ENCODE results near the gene ARRB1. TPM values are rescaled to one million over a fixed set of nuclear protein-coding genes. Genes with fewer than 3 reads are reported as not detected.

Gene ARRB1
- polyA plus RNA-seq, 2 of the 4 experiments (the other 2 are of a cell fraction): 6.8 to 14.3 TPM

- no peak for DNase-seq (ENCODE audit: low read depth in 1 of 2, low spot score in 1 of 2)
- no peak overlapping the region for H3K4me2 ChIP-seq
- no peaks in the 10 kb centered on the region for H3K9me3 ChIP-seq
- H3K4me3 ChIP-seq: no peak overlapping the region
- FAIRE-seq: no peak
- no peak; a peak in 2 of 6 replicates for ATAC-seq
- WGBS (ENCODE audit: missing lambda C conversion rate): 76% methylated on average over 6 of the region's 6 CpGs
- CTCF ChIA-PET: interaction anchor here (0.6 to 21.7 kb wide), 9 partner anchors 8 to 242 kb away, joined by 3 to 581 read pairs (median 4); no protein-coding TSS in a partner anchor
- TF ChIP-seq POLR2AphosphoS2 (conservative IDR thresholded peaks at IDR 0.05; ENCODE audit: low read length): no peak
- no peak for TF ChIP-seq GATA3 (IDR thresholded peaks at IDR 0.05; ENCODE audit: borderline replicate concordance)
- no peak for TF ChIP-seq FOSL2 (IDR thresholded peaks at IDR 0.05)
- no peak for TF ChIP-seq FOSL2 (CRISPR knock-in tag; IDR thresholded peaks at IDR 0.05)
- no peak for TF ChIP-seq MYC (IDR thresholded peaks at IDR 0.05; ENCODE audit: borderline replicate concordance, low read length)
- no peaks in the 10 kb centered on the region for H3K4me1 ChIP-seq
- H3K27ac ChIP-seq: no peak overlapping the region
- POLR2A ChIA-PET: no interaction called here
Observed at GRCh38 chr11:75289511-75289760, 62.0 kb downstream of the ARRB1 start.

DNA sequence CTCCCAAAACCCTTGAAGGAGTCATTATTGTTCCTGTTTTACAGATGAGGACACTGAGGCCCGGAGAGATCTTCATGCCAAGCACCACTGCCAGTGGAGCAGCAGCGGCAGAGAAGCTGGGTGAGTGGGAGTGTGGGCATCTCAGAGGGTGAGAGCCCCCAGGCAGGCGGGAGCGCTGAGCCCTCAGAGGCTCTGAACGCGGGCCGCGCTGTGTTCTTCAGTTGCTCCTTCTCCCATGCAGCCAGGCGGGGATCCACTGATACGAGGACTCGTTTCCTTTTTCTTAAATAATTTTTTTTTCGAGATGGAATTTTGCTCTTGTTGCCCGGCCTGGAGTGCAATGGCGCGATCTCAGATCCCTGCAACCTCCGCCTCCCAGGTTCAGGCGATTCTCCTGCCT, 63.9 kb downstream of the ARRB1 start:
- ChIA-PET CTCF (interaction anchor here (0.7 to 21.7 kb wide), 5 partner anchors 23 to 276 kb away, joined by 3 to 581 read pairs (median 4); no protein-coding TSS in a partner anchor), POLR2A (interaction anchor here (0.6 kb wide), 1 partner anchor 143 kb away, joined by 3 read pairs; no protein-coding TSS in a partner anchor)
- Histone ChIP-seq H3K4me3 (no peak overlapping the region), H3K4me1 (no peaks in the 10 kb centered on the region), H3K4me2 (no peak overlapping the region), H3K9me3 (no peaks in the 10 kb centered on the region), H3K27ac (no peak overlapping the region)
- no peak for DNase-seq (ENCODE audit: low read depth in 1 of 2, low spot score in 1 of 2)
- no peak for ATAC-seq
- FAIRE-seq: no peak
- 90% methylated on average over 17 of the region's 17 CpGs for WGBS (ENCODE audit: missing lambda C conversion rate)
- TF ChIP-seq, protein P1, sequence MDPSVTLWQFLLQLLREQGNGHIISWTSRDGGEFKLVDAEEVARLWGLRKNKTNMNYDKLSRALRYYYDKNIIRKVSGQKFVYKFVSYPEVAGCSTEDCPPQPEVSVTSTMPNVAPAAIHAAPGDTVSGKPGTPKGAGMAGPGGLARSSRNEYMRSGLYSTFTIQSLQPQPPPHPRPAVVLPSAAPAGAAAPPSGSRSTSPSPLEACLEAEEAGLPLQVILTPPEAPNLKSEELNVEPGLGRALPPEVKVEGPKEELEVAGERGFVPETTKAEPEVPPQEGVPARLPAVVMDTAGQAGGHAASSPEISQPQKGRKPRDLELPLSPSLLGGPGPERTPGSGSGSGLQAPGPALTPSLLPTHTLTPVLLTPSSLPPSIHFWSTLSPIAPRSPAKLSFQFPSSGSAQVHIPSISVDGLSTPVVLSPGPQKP (IDR thresholded peaks at IDR 0.05; ENCODE audit: low read depth, low read length): no peak
- TF ChIP-seq ZC3H11A (IDR thresholded peaks at IDR 0.05) (no peak), POLR2A (IDR thresholded peaks at IDR 0.05; ENCODE audit: low read length) (no peak), HOXB5 (CRISPR knock-in tag; IDR thresholded peaks at IDR 0.05) (no peak), EP300 (IDR thresholded peaks at IDR 0.05) (no peak), ZSCAN20 (CRISPR knock-in tag; IDR thresholded peaks at IDR 0.05) (no peak), BHLHE40 (IDR thresholded peaks at IDR 0.05; ENCODE audit: low read depth, low read length) (no peak), CBX2 (IDR thresholded peaks at IDR 0.05; ENCODE audit: borderline replicate concordance, low read depth) (no peak), KDM5A (IDR thresholded peaks at IDR 0.05) (no peak), ZFP36 (IDR thresholded peaks at IDR 0.05; ENCODE audit: borderline replicate concordance, partially characterized antibody) (no peak), HEYL (CRISPR knock-in tag; IDR thresholded peaks at IDR 0.05) (no peak), RCOR1 (IDR thresholded peaks at IDR 0.05; ENCODE audit: low read depth, low read length) (no peak)
- TF ChIP-seq, protein P2, sequence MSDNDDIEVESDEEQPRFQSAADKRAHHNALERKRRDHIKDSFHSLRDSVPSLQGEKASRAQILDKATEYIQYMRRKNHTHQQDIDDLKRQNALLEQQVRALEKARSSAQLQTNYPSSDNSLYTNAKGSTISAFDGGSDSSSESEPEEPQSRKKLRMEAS (IDR thresholded peaks at IDR 0.05): no peak
- TF ChIP-seq, protein P3, sequence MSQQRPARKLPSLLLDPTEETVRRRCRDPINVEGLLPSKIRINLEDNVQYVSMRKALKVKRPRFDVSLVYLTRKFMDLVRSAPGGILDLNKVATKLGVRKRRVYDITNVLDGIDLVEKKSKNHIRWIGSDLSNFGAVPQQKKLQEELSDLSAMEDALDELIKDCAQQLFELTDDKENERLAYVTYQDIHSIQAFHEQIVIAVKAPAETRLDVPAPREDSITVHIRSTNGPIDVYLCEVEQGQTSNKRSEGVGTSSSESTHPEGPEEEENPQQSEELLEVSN (IDR thresholded peaks at IDR 0.05; ENCODE audit: borderline replicate concordance, low read depth): no peak

DNA sequence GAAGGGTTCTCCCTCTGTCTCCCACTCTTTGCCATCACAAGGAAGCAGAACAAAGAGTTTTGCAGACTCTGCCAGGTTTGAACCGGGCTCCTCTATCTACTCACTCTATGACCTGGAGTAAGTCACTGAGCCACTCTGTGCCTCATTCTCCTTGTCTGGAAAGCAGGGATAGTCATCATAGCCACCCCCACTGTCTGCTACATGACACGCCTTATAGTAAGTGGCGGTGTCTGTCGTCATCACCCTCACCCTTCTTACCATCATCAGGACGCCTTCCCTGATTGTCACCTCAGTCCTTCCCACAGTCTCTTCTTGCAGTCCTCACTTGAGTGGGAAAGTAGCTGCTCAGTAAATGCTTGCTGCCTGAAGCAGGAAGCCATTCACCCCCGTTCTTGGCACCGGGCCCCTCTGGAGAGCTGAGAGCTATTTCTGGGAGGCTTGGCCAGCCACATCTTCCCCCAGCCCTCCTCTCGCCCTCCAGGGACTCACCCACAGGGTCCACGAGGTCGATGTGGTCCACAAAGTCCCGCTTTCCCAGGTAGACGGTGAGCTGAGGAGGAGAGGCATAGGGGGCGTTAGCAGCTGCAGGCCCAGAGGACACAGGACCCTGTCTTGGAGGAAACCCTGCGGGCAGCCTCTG, 64.5 kb downstream of the ARRB1 start:
- ChIA-PET POLR2A (interaction anchor here (0.6 kb wide), 1 partner anchor 143 kb away, joined by 3 read pairs; no protein-coding TSS in a partner anchor), CTCF (interaction anchor here (1.0 to 21.7 kb wide), 3 partner anchors 23 to 158 kb away, joined by 4 to 581 read pairs (median 4); no protein-coding TSS in a partner anchor)
- no peak for TF ChIP-seq POLR2A (IDR thresholded peaks at IDR 0.05; ENCODE audit: low read length)
- TF ChIP-seq KDM1A (IDR thresholded peaks at IDR 0.05; ENCODE audit: low read depth): no peak
- no peak for TF ChIP-seq HOXB13 (CRISPR knock-in tag; IDR thresholded peaks at IDR 0.05; ENCODE audit: low read depth)
- TF ChIP-seq ZNF302 (CRISPR knock-in tag; IDR thresholded peaks at IDR 0.05): no peak
- TF ChIP-seq, protein P4, sequence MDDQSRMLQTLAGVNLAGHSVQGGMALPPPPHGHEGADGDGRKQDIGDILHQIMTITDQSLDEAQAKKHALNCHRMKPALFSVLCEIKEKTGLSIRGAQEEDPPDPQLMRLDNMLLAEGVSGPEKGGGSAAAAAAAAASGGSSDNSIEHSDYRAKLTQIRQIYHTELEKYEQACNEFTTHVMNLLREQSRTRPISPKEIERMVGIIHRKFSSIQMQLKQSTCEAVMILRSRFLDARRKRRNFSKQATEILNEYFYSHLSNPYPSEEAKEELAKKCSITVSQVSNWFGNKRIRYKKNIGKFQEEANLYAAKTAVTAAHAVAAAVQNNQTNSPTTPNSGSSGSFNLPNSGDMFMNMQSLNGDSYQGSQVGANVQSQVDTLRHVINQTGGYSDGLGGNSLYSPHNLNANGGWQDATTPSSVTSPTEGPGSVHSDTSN (IDR thresholded peaks at IDR 0.05): no peak
- no peak for TF ChIP-seq CEBPB (IDR thresholded peaks at IDR 0.05)
- TF ChIP-seq SMC3 (IDR thresholded peaks at IDR 0.05): no peak
- no peak for TF ChIP-seq FOSB (CRISPR knock-in tag; IDR thresholded peaks at IDR 0.05)
- no peak for TF ChIP-seq NR3C1 (IDR thresholded peaks at IDR 0.05)
- TF ChIP-seq SREBF2 (IDR thresholded peaks at IDR 0.05): no peak
- TF ChIP-seq, protein P3 (IDR thresholded peaks at IDR 0.05; ENCODE audit: borderline replicate concordance, low read depth): no peak
- no peak for TF ChIP-seq TP53 (CRISPR knock-in tag; IDR thresholded peaks at IDR 0.05)
- no peak for TF ChIP-seq JUN (IDR thresholded peaks at IDR 0.05)
- no peak overlapping the region for H3K4me3 ChIP-seq
- no peak overlapping the region for H3K4me2 ChIP-seq
- DNase-seq (ENCODE audit: low read depth in 1 of 2, low spot score in 1 of 2) (peak in 1 of 2 experiments; percentile 25), FAIRE-seq (no peak), ATAC-seq (no peak)
- H3K9me3 ChIP-seq: no peaks in the 10 kb centered on the region
- 76% methylated on average over 14 of the region's 14 CpGs for WGBS (ENCODE audit: missing lambda C conversion rate)
- no peaks in the 10 kb centered on the region for H3K4me1 ChIP-seq
- H3K27ac ChIP-seq: no peak overlapping the region

Data from A549 (cell line).